ENCODE measurements around the gene TMEM88.

TMEM88 gene

DNA sequence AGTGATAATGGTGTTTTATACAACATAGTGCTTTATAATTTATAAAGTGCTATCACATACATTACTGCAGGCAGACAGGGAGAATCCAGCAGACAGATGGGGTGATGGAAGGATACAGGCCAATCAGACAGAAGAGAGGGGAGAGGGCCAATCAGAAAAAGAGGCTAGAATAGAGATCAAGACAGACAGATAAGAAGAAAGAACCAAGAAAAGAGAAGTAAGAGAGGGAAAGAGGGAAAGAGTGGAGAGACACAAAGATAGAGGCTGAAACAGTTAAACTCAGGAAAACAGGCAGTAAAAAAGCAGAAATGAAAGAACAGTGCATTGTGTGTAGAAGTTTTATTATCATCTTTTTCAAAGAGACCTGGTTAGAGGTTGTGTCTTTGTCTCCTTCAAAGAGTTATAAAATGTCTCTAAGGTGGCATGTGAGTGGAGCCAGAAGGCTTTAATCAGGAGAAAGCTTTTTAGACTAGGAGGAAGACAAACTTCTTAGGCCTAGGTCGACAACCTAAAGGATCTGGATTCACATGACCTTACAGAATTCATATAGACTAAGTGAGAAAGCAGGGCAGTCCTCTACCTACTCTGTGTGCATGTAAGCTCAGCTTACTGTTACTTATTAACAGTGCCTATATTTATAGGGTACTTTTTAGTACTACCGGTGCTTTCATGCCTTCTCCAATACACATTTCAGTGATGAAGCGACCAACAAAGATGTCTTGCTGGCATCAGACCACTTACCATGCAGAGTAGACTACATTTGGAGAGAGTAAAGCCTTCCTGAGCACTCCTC lies 25.4 kb downstream of the TMEM88 start:
- Histone ChIP-seq H3K27ac (peak overlapping the region; percentile 73), H3K36me3 (no peaks in the 10 kb centered on the region), H3K27me3 (no peaks in the 10 kb centered on the region), H3K9me3 (no peaks in the 10 kb centered on the region), H3K4me3 (ENCODE audit: low read depth in 1 of 2, low read length in 1 of 2) (no peak overlapping the region), H3K4me1 (ENCODE audit: control insufficient read depth in 1 of 2, insufficient read depth in 1 of 2, low read depth in 1 of 2, low read length in 1 of 2) (peaks cover 28 to 37% of the 10 kb centered on the region in 2 experiments)
- TF ChIP-seq, protein P1, sequence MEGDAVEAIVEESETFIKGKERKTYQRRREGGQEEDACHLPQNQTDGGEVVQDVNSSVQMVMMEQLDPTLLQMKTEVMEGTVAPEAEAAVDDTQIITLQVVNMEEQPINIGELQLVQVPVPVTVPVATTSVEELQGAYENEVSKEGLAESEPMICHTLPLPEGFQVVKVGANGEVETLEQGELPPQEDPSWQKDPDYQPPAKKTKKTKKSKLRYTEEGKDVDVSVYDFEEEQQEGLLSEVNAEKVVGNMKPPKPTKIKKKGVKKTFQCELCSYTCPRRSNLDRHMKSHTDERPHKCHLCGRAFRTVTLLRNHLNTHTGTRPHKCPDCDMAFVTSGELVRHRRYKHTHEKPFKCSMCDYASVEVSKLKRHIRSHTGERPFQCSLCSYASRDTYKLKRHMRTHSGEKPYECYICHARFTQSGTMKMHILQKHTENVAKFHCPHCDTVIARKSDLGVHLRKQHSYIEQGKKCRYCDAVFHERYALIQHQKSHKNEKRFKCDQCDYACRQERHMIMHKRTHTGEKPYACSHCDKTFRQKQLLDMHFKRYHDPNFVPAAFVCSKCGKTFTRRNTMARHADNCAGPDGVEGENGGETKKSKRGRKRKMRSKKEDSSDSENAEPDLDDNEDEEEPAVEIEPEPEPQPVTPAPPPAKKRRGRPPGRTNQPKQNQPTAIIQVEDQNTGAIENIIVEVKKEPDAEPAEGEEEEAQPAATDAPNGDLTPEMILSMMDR (IDR thresholded peaks at IDR 0.05), result no peak

DNA sequence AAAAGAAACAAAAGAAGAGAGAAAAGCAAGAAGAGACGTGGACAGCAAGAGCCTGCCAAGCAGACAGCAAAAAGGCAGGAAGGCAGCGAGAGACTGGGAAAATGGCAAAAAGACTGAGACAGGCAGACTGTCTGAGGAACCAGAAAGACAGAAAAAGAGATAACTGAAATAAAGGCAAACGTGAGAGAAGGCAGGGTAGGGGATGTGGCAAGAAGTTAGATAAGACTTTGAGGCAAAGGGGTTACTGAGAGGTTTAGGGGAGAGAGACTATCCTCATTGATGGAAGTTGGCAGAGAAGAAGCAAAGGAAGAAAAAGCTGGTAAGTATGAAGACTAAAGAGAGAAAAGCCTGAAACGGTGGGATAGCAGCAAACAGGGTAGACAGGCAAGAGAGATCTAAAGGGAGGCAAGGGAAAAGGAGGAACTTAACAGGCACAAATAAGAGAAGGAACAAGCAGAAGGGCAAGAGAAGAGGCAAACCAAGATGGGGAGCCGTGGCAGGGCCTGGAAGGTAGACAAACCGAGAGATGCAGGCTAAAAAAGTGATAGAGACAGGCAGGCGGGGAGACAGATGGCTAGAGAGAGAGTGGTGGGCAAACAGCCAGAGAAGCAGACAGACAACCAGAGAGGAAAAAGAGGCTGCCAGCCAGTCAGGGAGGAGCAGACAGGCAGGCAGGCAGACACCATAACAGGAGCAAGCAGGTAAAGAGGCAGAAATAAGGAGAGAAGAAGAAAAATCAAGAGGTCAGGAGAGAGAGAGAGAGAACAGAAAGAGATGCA lies 26.6 kb downstream of the TMEM88 start:
- Histone ChIP-seq H3K27me3 (no peaks in the 10 kb centered on the region), H3K27ac (peak overlapping the region; percentile 73), H3K4me1 (ENCODE audit: control insufficient read depth in 1 of 2, insufficient read depth in 1 of 2, low read depth in 1 of 2, low read length in 1 of 2) (peaks cover 38 to 49% of the 10 kb centered on the region in 2 experiments), H3K9me3 (no peaks in the 10 kb centered on the region), H3K36me3 (no peaks in the 10 kb centered on the region), H3K4me3 (ENCODE audit: low read depth in 1 of 2, low read length in 1 of 2) (peak overlapping the region in 1 of 2 experiments; percentile 6)
- TF ChIP-seq, protein P1 (IDR thresholded peaks at IDR 0.05), result no peak

DNA sequence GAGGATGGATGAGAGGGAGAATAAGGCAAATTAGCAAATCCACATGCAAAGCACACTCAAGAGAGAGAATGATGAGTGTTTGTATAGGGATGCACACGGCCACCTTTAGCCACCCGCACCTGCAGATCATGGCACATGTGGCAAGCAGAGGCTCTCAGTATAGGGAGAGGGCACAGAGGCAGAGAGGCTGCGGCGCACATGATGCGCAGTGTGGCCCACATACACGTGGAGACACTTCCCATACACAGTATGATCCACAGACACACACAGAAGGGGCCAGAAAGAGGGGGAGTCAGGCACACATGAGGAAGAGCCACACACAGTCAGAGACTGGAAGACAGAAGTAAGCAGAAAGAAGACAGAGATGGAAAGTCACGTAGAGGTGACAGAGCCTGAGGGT lies 27.2 kb downstream of the TMEM88 start:
- H3K27me3 ChIP-seq, result no peaks in the 10 kb centered on the region
- peak overlapping the region; percentile 73 for H3K27ac ChIP-seq
- no peak overlapping the region for H3K4me3 ChIP-seq (ENCODE audit: low read depth in 1 of 2, low read length in 1 of 2)
- no peaks in the 10 kb centered on the region for H3K36me3 ChIP-seq
- peaks cover 44 to 55% of the 10 kb centered on the region in 2 experiments for H3K4me1 ChIP-seq (ENCODE audit: control insufficient read depth in 1 of 2, insufficient read depth in 1 of 2, low read depth in 1 of 2, low read length in 1 of 2)
- no peaks in the 10 kb centered on the region for H3K9me3 ChIP-seq
- TF ChIP-seq, protein P1 (IDR thresholded peaks at IDR 0.05), result no peak

DNA sequence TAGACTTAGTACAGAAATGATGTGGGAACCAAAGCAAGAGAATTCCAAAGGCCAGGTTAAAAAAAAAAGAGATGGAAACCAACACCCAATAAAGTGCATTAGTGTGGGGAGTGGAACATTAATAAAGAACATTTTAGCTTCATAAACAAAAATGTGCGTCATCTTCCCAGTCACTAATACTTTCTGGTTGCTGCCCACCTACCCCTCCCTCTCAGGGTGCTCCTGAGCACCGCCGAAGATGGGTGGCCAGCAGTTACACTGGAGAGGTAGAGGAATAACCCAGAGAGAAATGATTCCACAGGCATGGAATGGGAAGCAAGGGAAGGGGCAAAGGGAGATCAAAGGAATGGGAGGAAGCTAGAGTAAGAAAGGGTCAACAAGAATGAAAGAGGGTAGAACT lies 27.8 kb downstream of the TMEM88 start:
- Histone ChIP-seq H3K4me3 (ENCODE audit: low read depth in 1 of 2, low read length in 1 of 2) (no peak overlapping the region), H3K36me3 (no peaks in the 10 kb centered on the region), H3K27me3 (no peaks in the 10 kb centered on the region), H3K9me3 (no peaks in the 10 kb centered on the region), H3K4me1 (ENCODE audit: control insufficient read depth in 1 of 2, insufficient read depth in 1 of 2, low read depth in 1 of 2, low read length in 1 of 2) (peaks cover 50 to 60% of the 10 kb centered on the region in 2 experiments), H3K27ac (peak overlapping the region; percentile 73)
- TF ChIP-seq, protein P1 (IDR thresholded peaks at IDR 0.05), result no peak

DNA sequence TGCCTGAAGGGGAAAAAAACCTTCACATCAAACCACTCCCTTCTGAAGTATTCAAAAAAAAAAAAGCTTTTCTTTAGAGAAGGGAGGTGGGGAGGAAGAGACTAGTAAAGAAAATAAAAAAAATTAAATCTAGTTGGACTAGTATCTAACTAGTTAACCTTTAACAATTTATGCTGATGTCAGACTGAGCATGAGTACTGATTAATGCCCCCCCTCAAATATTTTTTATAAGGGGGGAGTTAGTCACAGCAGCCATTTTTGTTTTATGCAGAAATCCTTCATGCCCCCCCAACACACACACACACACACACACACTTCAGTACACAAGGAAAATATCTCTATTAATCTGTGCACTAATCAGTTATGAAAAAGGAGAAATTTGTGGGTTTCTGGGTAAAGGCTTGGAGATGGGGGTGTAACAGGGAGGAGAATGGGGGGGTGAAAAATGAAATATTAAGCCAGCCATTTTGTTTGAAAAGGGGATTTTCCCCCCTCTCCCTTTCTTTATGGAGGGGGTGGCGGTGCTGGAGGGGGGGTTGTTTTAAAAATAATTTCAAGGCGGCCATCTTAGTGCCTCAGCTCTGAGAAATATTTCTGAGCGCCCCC lies 29.0 kb downstream of the TMEM88 start:
- TF ChIP-seq, protein P1 (IDR thresholded peaks at IDR 0.05), result no peak
- H3K4me1 ChIP-seq (ENCODE audit: control insufficient read depth in 1 of 2, insufficient read depth in 1 of 2, low read depth in 1 of 2, low read length in 1 of 2), result peaks cover 61 to 73% of the 10 kb centered on the region in 2 experiments
- no peaks in the 10 kb centered on the region for H3K27me3 ChIP-seq
- H3K4me3 ChIP-seq (ENCODE audit: low read depth in 1 of 2, low read length in 1 of 2), result peak overlapping the region; percentile 12 to 50
- no peaks in the 10 kb centered on the region for H3K36me3 ChIP-seq
- H3K9me3 ChIP-seq, result no peaks in the 10 kb centered on the region
- peak overlapping the region; percentile 16 for H3K27ac ChIP-seq
